PC-9 (cell line): ENCODE data around the gene RIMS1. TPM values are rescaled to one million over a fixed set of nuclear protein-coding genes. Genes with fewer than 3 reads are reported as not detected.

Source experiments
- BruUV-seq: library from RNA; stranded (reverse); fragments of 400-500 nt; replicated peaks from 2 replicates; lab custom pipeline; 2021; lab: Mats Ljungman, UMichigan
- CTCF ChIA-PET: fragments of 300-600 bp; sonication (Branson Sonifier 250); formaldehyde crosslinking; loops from one replicate; lab custom pipeline; 2022; ENCODE audit warnings: antibody characterized with exemption; lab: Charles Lee
- POLR2A ChIA-PET: fragments of 300-600 bp; sonication (Branson Sonifier 250); formaldehyde crosslinking; loops from one replicate; lab custom pipeline; 2022; ENCODE audit warnings: antibody characterized with exemption; ENCODE audit not compliant: unreplicated experiment; lab: Charles Lee
- DNase-seq, 2 experiments: peaks; one replicate each; pipeline versions ENCODE4 v3.0.0 to v3.0.0-alpha.2; 2015 to 2022; ENCODE audit warnings: mixed read lengths in 1 of 2
- H2AFZ ChIP-seq: fragments of 200-600 bp; sonication (generic); 2 replicates; pipeline ENCODE4 v1.8.1; 2017; ENCODE audit warnings: antibody characterized with exemption
- H3F3A ChIP-seq: fragments of 200-600 bp; sonication (generic); 2 replicates; pipeline ENCODE4 v1.8.1; 2017; ENCODE audit warnings: antibody characterized with exemption, mild to moderate bottlenecking, low read depth; ENCODE audit not compliant: insufficient read depth
- H3K27ac ChIP-seq: fragments of 200-600 bp; sonication (generic); 2 replicates; pipeline ENCODE4 v1.6.1; 2016; ENCODE audit warnings: mixed run types
- H3K27me3 ChIP-seq: fragments of 200-600 bp; sonication (generic); 2 replicates; pipeline ENCODE4 v1.6.1; 2016; ENCODE audit warnings: low read depth, mixed run types; ENCODE audit not compliant: insufficient read depth
- H3K36me3 ChIP-seq: fragments of 200-600 bp; sonication (generic); 2 replicates; pipeline ENCODE4 v1.6.1; 2016; ENCODE audit warnings: low read depth, mixed run types
- H3K4me1 ChIP-seq: fragments of 200-600 bp; sonication (generic); replicated peaks from 2 replicates; pipeline ENCODE4 v1.6.1; 2016; ENCODE audit warnings: mixed run types; ENCODE audit not compliant: insufficient read depth
- H3K4me2 ChIP-seq: fragments of 200-600 bp; sonication (generic); 2 replicates; pipeline ENCODE4 v1.6.1; 2017; ENCODE audit warnings: mixed run types
- H3K4me3 ChIP-seq: fragments of 200-600 bp; sonication (generic); 2 replicates; pipeline ENCODE4 v1.6.1; 2016; ENCODE audit warnings: mixed run types
- H3K79me2 ChIP-seq: fragments of 200-600 bp; sonication (generic); 2 replicates; pipeline ENCODE4 v1.6.1; 2017; ENCODE audit warnings: low read depth, mixed run types
- H3K9me2 ChIP-seq: fragments of 200-600 bp; sonication (generic); 2 replicates; pipeline ENCODE4 v1.8.1; 2017; ENCODE audit warnings: mild to moderate bottlenecking; ENCODE audit not compliant: insufficient read depth
- H3K9me3 ChIP-seq: fragments of 200-600 bp; sonication (generic); 2 replicates; pipeline ENCODE4 v1.8.1; 2016; ENCODE audit warnings: low read depth; ENCODE audit not compliant: insufficient read depth
- H4K20me1 ChIP-seq: fragments of 200-600 bp; sonication (generic); 2 replicates; pipeline ENCODE4 v1.8.1; 2017; ENCODE audit not compliant: insufficient read depth
- EZH2 ChIP-seq: fragments of 200-600 bp; sonication (generic); IDR thresholded peaks from 2 replicates; pipeline ENCODE4 v1.8.0; 2017; ENCODE audit warnings: antibody characterized with exemption, low read depth
- intact Hi-C: fragments of 100-400 bp; cut with micrococcal nuclease; formaldehyde crosslinking; loops from one replicate; pipeline ENCODE4 v1.10.0; 2022; ENCODE audit not compliant: unreplicated experiment
- total RNA-seq: library from RNA; stranded (reverse); gene quantifications from 2 replicates; pipeline ENCODE4 v1.2.3, GENCODE V29; 2021
- TF ChIP-seq, protein P1 (sequence below): fragments of 200-600 bp; sonication (generic); conservative IDR thresholded peaks from 2 replicates; pipeline ENCODE4 v1.6.1; 2017; ENCODE audit warnings: mixed run types, antibody characterized with exemption, mild to moderate bottlenecking, moderate library complexity

Gene RIMS1
- total RNA-seq, 1 experiment from 2014 or later, result not detected

DNA sequence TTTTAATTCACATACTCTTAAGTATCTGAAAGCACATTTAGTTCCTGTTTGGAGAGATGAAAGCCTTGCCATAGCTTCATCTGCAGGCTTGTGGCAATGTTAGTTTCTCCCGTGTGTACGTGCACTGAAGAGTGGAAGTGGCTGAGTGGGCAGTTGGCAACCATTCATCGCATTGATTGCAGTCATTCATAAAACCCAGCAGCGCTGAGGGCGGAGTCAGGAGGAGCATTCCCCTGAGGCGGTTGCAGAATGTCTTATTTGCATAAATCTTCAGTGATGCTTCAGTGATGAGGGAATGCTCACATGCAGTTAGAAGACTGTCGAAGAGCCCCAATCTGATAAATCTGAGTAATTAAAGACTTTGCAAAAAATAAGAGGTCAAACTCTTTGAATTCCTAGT is 79.1 kb downstream of the RIMS1 start:
- Histone ChIP-seq H3K9me2 (no peaks in the 10 kb centered on the region), H3K36me3 (no peaks in the 10 kb centered on the region), H3K4me2 (no peak overlapping the region), H3F3A (no peaks in the 10 kb centered on the region), H3K9me3 (no peaks in the 10 kb centered on the region; the same call in 1 of the 2 replicates), H3K27ac (no peak overlapping the region), H3K79me2 (no peaks in the 10 kb centered on the region), H2AFZ (no peak overlapping the region), H3K4me3 (no peak overlapping the region), H4K20me1 (no peaks in the 10 kb centered on the region), H3K4me1 (no peaks in the 10 kb centered on the region), H3K27me3 (no peaks in the 10 kb centered on the region)
- intact Hi-C loops, result no loop called here
- DNase-seq, result no peak
- ChIA-PET POLR2A (no interaction called here), CTCF (no interaction called here)
- BruUV-seq, result no TSS peak
- no peak for TF ChIP-seq EZH2
- TF ChIP-seq, protein P1, sequence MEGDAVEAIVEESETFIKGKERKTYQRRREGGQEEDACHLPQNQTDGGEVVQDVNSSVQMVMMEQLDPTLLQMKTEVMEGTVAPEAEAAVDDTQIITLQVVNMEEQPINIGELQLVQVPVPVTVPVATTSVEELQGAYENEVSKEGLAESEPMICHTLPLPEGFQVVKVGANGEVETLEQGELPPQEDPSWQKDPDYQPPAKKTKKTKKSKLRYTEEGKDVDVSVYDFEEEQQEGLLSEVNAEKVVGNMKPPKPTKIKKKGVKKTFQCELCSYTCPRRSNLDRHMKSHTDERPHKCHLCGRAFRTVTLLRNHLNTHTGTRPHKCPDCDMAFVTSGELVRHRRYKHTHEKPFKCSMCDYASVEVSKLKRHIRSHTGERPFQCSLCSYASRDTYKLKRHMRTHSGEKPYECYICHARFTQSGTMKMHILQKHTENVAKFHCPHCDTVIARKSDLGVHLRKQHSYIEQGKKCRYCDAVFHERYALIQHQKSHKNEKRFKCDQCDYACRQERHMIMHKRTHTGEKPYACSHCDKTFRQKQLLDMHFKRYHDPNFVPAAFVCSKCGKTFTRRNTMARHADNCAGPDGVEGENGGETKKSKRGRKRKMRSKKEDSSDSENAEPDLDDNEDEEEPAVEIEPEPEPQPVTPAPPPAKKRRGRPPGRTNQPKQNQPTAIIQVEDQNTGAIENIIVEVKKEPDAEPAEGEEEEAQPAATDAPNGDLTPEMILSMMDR, result no peak

DNA sequence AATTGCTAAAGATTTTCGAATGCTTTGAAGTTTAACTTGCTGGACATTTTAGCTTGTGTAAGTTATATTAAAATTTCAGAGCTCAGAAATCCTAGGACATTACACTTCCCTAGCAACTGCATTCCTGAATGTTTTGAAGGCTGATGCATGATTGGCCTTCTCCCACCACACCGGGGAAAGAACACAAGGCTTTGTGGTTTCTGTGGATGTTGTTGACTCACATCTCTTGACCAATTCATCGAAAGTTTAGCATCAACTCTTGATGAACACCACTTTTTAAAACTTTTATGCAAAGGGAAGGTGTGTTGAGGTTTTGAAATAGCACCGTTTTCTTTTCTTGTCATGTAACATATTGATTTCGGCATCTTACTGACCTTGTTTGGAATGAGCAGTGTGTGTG is 81.1 kb downstream of the RIMS1 start:
- no TSS peak for BruUV-seq
- POLR2A ChIA-PET, result no interaction called here
- no peaks in the 10 kb centered on the region for H3K4me1 ChIP-seq
- no peaks in the 10 kb centered on the region for H3K27me3 ChIP-seq
- no peak overlapping the region for H3K4me3 ChIP-seq
- no peaks in the 10 kb centered on the region for H3K79me2 ChIP-seq
- TF ChIP-seq, protein P1, result no peak
- TF ChIP-seq EZH2, result no peak
- intact Hi-C loops, result no loop called here
- H3K9me3 ChIP-seq, result no peaks in the 10 kb centered on the region; the same call in 1 of the 2 replicates
- no peak overlapping the region for H3K4me2 ChIP-seq
- H3K9me2 ChIP-seq, result no peaks in the 10 kb centered on the region
- H3K36me3 ChIP-seq, result no peaks in the 10 kb centered on the region
- H3F3A ChIP-seq, result no peaks in the 10 kb centered on the region
- H2AFZ ChIP-seq, result no peak overlapping the region
- H4K20me1 ChIP-seq, result no peaks in the 10 kb centered on the region
- CTCF ChIA-PET, result no interaction called here
- H3K27ac ChIP-seq, result no peak overlapping the region
- DNase-seq, result no peak

DNA sequence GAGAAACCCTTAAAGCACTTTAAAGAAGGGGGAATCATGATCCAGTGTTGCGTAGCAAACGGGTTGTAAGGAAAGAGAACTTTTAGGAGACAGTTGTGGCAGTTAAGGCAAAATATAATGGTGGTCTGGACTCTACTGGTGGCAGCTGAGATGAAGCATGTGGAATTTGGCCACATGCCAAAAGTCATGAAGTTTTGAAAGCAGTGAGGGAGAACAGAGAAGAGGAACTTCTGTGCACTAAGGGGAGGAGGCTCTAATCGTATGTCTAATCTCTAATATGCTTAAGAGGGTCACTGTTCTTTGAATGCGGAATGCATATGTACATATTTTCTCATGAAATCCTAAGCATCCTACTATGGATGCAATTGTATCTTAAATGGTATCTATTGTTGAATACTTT is 91.5 kb downstream of the RIMS1 start:
- Histone ChIP-seq H3K36me3 (no peaks in the 10 kb centered on the region), H3K27ac (no peak overlapping the region), H3K4me1 (no peaks in the 10 kb centered on the region), H3K4me3 (no peak overlapping the region), H3K27me3 (no peaks in the 10 kb centered on the region), H3F3A (no peaks in the 10 kb centered on the region), H3K79me2 (no peaks in the 10 kb centered on the region), H3K4me2 (no peak overlapping the region), H4K20me1 (no peaks in the 10 kb centered on the region), H3K9me2 (no peaks in the 10 kb centered on the region; the same call in 1 of the 2 replicates), H2AFZ (no peak overlapping the region), H3K9me3 (no peaks in the 10 kb centered on the region)
- intact Hi-C loops, result no loop called here
- DNase-seq, result no peak
- CTCF ChIA-PET, result no interaction called here
- POLR2A ChIA-PET, result no interaction called here
- no TSS peak for BruUV-seq
- no peak for TF ChIP-seq EZH2
- TF ChIP-seq, protein P1, result no peak
